Ascending aorta (tissue), 2 donors: Measurements from ENCODE around the gene AICDA. TPM values are rescaled to one million over a fixed set of nuclear protein-coding genes. Genes with fewer than 3 reads are reported as not detected.
"Not testable (repeated sequence)": the region's sequence is repeated elsewhere in the genome, so short reads cannot be mapped to it uniquely, and the experiment has no call there.

ENCODE experiments used
- DNase-seq, 2 donors: peaks; one replicate each; pipeline ENCODE4 v3.0.0-alpha.2; 2019; ENCODE audit warnings: low spot score in 2 of 2
- H3K27ac ChIP-seq, 2 donors: fragments of 200-600 bp; sonication (generic); one replicate each; pipeline ENCODE4 v1.5.1; 2016 to 2017; ENCODE audit warnings: mild to moderate bottlenecking in 1 of 2
- H3K27me3 ChIP-seq: fragments of 200-600 bp; sonication (generic); one replicate; pipeline ENCODE4 v1.5.1; 2017
- H3K36me3 ChIP-seq, 2 donors: fragments of 200-600 bp; sonication (generic); one replicate each; pipeline ENCODE4 v1.5.1; 2016
- H3K4me1 ChIP-seq, 2 donors: fragments of 200-600 bp; sonication (generic); one replicate each; pipeline ENCODE4 v1.5.1; 2016 to 2017; ENCODE audit warnings: mild to moderate bottlenecking in 1 of 2
- H3K4me3 ChIP-seq, 2 donors: fragments of 200-600 bp; sonication (generic); one replicate each; pipeline ENCODE4 v1.5.1; 2016 to 2017; ENCODE audit warnings: mild to moderate bottlenecking in 1 of 2
- H3K9me3 ChIP-seq, 2 donors: fragments of 200-600 bp; sonication (generic); one replicate each; pipeline ENCODE4 v1.5.1; 2016
- intact Hi-C: fragments of 100-400 bp; cut with DNase I; formaldehyde crosslinking; loops from one replicate; pipeline ENCODE4 v1.15.1; 2023
- total RNA-seq: library from RNA; depleted of rRNA; stranded (reverse); fragments of >200 nt; gene quantifications from one replicate; pipeline ENCODE4 v1.1.0, GENCODE V29; 2016
- TF ChIP-seq, protein P1 (sequence below), 3 experiments: fragments of 200-600 bp in 2 of 3; fragments of 450-650 bp in 1 of 3; sonication (generic) in 2 of 3; IDR thresholded peaks; one replicate each; pipeline ENCODE4 v1.5.1; 2016 to 2019; ENCODE audit warnings: antibody characterized with exemption in 3 of 3, mild to moderate bottlenecking in 1 of 3, moderate library complexity in 1 of 3

The AICDA gene
- total RNA-seq, 1 donor from 2014 or later = not detected

DNA sequence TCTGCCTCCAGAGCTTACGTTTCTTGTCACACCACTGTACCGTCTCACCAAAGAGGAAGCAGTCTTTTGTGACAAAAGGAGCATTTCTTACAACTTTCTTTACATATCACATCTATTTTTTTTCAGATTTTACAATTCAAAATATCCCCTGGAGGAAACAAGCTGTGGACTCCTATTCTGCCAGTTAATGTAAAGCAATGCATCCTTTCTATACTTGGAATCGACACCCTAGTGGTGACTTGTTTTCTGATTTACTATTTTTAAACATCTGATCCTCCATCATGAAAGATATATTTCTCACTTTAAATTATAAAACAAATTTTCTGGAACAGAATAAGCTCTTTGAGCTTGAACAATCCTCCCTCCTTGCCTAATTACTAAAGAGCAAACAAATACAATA, 34.8 kb downstream of the AICDA start:
- no peaks in the 10 kb centered on the region for H3K36me3 ChIP-seq
- TF ChIP-seq, protein P1, sequence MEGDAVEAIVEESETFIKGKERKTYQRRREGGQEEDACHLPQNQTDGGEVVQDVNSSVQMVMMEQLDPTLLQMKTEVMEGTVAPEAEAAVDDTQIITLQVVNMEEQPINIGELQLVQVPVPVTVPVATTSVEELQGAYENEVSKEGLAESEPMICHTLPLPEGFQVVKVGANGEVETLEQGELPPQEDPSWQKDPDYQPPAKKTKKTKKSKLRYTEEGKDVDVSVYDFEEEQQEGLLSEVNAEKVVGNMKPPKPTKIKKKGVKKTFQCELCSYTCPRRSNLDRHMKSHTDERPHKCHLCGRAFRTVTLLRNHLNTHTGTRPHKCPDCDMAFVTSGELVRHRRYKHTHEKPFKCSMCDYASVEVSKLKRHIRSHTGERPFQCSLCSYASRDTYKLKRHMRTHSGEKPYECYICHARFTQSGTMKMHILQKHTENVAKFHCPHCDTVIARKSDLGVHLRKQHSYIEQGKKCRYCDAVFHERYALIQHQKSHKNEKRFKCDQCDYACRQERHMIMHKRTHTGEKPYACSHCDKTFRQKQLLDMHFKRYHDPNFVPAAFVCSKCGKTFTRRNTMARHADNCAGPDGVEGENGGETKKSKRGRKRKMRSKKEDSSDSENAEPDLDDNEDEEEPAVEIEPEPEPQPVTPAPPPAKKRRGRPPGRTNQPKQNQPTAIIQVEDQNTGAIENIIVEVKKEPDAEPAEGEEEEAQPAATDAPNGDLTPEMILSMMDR (IDR thresholded peaks at IDR 0.05) = no peak
- no peaks in the 10 kb centered on the region for H3K27me3 ChIP-seq
- H3K9me3 ChIP-seq = no peaks in the 10 kb centered on the region
- no peak overlapping the region for H3K27ac ChIP-seq
- H3K4me3 ChIP-seq = no peak overlapping the region
- intact Hi-C loops = no loop called here
- DNase-seq = no peak
- H3K4me1 ChIP-seq = no peaks in the 10 kb centered on the region

DNA sequence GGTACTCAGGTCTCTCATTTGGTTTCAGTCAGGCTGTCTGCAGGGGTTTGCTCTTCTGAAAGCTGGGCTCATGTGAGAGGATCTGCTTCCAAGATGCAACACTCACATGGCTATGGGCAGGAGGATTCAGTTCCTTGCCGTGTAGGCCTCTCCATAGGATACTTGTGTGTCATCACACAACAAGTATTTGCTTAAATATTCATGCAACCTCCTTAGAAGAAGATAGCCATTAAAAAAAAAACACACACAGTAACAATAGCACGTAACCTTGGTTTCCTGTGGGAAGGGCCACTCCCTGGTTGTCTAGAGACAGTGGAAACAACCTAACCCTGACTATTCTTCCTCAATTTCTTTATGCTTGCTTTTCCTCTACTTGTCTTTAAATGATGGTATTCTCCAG, 40.2 kb downstream of the AICDA start:
- Histone ChIP-seq H3K9me3 (no peaks in the 10 kb centered on the region), H3K27ac (no peak overlapping the region), H3K4me3 (no peak overlapping the region), H3K27me3 (no peaks in the 10 kb centered on the region), H3K4me1 (no peaks in the 10 kb centered on the region), H3K36me3 (no peaks in the 10 kb centered on the region)
- intact Hi-C loops = no loop called here
- DNase-seq = no peak
- TF ChIP-seq, protein P1 (IDR thresholded peaks at IDR 0.05) = no peak

DNA sequence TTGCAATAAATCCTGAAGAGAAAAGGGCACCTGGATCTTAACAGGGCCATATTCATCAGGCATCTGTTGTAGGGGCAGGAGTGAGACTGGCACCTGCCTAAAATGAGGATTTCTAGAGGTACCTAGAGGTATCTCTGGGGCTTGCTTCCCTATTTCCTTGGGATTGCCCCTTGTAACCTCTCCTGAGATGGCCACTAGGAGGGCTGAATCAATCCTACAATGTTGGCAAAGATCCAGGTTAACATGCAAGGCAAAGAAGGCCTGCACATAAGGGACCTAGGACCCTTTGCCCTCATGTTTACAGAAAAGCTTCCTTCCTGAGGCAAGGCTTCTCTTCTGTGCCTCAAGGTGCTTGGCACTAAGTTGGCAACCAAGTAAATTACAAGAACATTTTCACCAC, 46.1 kb downstream of the AICDA start:
- Histone ChIP-seq H3K9me3 (peaks cover 0 to 14% of the 10 kb centered on the region in 2 donors), H3K27me3 (no peaks in the 10 kb centered on the region), H3K36me3 (no peaks in the 10 kb centered on the region), H3K4me3 (no peak overlapping the region), H3K4me1 (no peaks in the 10 kb centered on the region), H3K27ac (no peak overlapping the region)
- intact Hi-C loops = no loop called here
- TF ChIP-seq, protein P1 (IDR thresholded peaks at IDR 0.05) = no peak
- no peak for DNase-seq

- H3K4me1 ChIP-seq, H3K4me3 ChIP-seq, DNase-seq, H3K36me3 ChIP-seq, intact Hi-C loops, H3K27me3 ChIP-seq, H3K27ac ChIP-seq: not testable (repeated sequence)
- peaks cover 0 to 14% of the 10 kb centered on the region in 2 donors for H3K9me3 ChIP-seq
These were observed 46.6 kb downstream of the AICDA start for GRCh38 chr12:8566052-8566451.

- Histone ChIP-seq H3K36me3 (no peaks in the 10 kb centered on the region), H3K4me3 (no peak overlapping the region), H3K9me3 (peaks cover 0 to 14% of the 10 kb centered on the region in 2 donors), H3K27ac (no peak overlapping the region), H3K4me1 (no peaks in the 10 kb centered on the region), H3K27me3 (no peaks in the 10 kb centered on the region)
- intact Hi-C loops = no loop called here
- TF ChIP-seq, protein P1 (IDR thresholded peaks at IDR 0.05) = no peak
- no peak for DNase-seq
These were observed 48.0 kb downstream of the AICDA start for GRCh38 chr12:8564656-8565055.

DNA sequence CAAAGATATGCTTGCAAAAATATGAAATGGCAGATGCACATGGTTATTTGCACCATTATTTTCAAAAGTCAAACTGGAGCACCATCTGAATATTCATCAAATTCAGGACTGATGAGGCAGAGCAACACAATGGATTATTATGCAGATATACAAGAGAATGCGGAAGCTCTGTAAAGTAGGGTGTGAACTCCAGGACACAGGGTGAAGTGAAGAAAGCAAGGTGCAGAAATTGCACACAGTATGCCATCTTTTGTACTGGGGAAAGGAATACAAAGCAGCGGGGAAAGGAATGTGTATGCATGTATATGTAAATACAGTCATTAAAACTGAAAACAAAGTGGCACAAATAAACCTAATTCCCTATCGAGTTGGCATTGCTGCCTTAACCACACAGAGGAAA, 49.3 kb downstream of the AICDA start:
- H3K36me3 ChIP-seq = no peaks in the 10 kb centered on the region
- H3K4me1 ChIP-seq = no peaks in the 10 kb centered on the region
- DNase-seq = no peak
- TF ChIP-seq, protein P1 (IDR thresholded peaks at IDR 0.05) = no peak
- intact Hi-C loops = no loop called here
- H3K4me3 ChIP-seq = no peak overlapping the region
- peaks cover 0 to 14% of the 10 kb centered on the region in 2 donors for H3K9me3 ChIP-seq
- H3K27me3 ChIP-seq = no peaks in the 10 kb centered on the region
- H3K27ac ChIP-seq = no peak overlapping the region
